ENCODE data around the gene RTN4.
"Not testable (repeated sequence)": the region's sequence is repeated elsewhere in the genome, so short reads cannot be mapped to it uniquely, and the experiment has no call there.

Gene RTN4

GRCh38 chr2:55073000-55073983 is 23.0 kb upstream of the RTN4 start:
- DNase-seq (ENCODE audit: low spot score): no peak

DNA sequence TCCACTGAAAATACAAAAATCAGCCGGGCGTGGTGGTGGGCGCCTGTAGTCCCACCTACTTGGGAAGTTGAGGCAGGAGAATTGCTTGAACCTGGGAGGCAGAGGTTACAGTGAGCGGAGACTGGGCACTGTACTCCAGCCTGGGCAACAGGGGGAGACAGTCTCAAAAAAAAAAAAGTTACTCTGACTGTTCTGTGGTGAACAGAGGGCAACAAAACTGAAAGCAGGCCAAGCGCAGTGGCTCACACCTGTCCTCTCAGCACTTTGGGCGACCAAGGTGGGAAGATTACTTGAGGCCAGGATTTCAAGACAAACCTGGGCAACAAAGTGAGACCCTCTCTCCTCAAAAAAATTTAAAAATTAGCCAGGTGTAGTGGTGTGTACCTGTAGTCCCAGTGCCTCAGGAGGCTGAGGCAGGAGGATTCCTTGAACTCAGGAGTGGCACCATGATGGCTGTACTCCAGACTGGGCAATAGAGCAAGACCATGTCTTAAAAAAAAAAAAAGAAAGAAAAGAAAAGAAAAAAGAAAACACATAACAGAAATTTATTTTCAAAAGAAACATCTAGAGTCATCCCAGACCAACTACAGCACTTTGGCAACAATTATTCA is 13.6 kb upstream of the RTN4 start:
- DNase-seq (ENCODE audit: low spot score): no peak

- no peak for DNase-seq (ENCODE audit: low spot score)
Observed at GRCh38 chr2:55063226-55063625, 13.0 kb upstream of the RTN4 start.

- no peak for DNase-seq (ENCODE audit: low spot score)
Observed at GRCh38 chr2:55062754-55063153, 12.5 kb upstream of the RTN4 start.

DNA sequence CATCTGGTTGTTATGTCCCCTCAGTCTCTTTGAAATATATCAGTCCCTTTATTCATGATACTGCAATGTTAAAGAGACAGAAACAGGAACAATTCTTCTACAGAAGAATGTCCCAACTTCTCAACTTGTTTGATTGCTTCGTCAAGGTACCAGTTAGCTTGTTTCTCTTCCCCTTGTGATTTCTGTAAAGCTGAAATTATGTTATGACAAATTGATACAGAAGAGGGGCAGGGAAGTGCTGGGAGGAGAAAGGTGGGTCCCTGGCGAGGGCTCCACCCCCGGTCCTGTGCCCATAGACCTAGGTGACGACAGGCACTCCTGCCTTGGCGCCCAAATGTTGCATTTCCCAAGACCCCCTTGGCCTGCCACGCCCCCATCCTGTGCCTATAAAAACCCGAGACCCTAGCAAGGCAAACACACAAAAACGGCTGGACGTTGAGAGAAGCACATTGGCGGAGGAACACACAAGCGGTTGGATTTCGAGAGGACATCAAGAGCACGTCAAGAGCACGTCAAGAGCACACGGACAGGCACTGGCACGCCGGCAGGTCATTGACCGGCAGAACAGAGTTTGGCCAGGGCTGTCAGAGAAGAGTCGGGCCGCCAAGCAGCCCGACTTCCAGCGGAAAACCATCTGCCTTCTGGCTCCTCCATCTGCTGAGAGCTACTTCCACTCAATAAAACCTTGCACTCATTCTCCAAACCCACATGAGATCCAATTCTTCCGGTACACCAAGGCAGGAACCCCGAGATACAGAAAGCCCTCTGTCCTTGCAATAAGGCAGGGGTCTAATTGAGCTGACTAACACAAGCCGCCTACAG is 11.5 kb upstream of the RTN4 start:
- no peak for DNase-seq (ENCODE audit: low spot score)

DNA sequence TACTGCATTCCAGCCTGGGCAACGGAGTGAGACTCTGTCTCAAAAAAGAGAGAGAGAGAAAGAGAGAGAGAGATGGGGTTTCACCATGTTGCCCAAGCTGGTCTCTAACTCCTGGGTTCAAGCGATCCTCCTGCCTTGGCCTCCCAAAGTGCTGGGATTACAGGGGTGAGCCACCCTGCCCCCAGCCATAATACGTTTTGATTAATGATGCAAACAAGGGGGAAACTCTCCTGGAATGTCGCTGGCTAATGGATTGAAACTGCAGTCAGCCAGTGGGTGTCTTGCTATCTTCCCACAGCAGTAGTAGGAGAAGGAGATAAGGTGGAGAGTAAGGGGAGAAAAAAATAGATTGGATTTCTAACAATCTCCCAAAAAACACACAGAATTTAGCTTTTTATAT is 9.5 kb upstream of the RTN4 start:
- no peak for DNase-seq (ENCODE audit: low spot score)

GRCh38 chr2:55057474-55057873 is 7.2 kb upstream of the RTN4 start:
- no peak for DNase-seq (ENCODE audit: low spot score)

GRCh38 chr2:55056024-55056521 is 5.8 kb upstream of the RTN4 start:
- peak; percentile 71 for DNase-seq (ENCODE audit: low spot score)

- DNase-seq (ENCODE audit: low spot score): no peak
Observed at GRCh38 chr2:55054106-55054875, 4.0 kb upstream of the RTN4 start.

DNA sequence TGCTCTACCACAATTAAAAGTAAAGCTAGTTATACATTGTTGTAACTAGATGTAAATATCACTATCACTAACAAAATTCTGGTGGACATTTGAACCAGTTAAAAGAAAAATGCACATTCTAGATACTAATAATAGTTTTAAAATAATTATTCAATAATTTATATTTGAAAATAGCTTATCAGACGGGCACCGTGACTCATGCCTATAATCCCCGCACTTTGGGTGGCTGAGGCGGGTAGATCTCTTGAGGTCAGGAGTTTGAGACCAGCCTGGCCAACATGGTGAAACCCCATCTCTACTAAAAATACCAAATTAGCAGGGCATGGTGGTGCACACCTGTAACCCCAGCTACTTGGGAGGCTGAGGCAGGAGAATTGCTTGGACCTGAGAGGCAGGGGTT is 3.0 kb upstream of the RTN4 start:
- not testable (repeated sequence) for DNase-seq (ENCODE audit: low spot score)

GRCh38 chr2:55052129-55053061 is 2.1 kb upstream of the RTN4 start:
- no peak for DNase-seq (ENCODE audit: low spot score)

- DNase-seq (ENCODE audit: low spot score): peak; percentile 91
Observed at GRCh38 chr2:55051026-55051866, 995 bp upstream of the RTN4 start.

DNA sequence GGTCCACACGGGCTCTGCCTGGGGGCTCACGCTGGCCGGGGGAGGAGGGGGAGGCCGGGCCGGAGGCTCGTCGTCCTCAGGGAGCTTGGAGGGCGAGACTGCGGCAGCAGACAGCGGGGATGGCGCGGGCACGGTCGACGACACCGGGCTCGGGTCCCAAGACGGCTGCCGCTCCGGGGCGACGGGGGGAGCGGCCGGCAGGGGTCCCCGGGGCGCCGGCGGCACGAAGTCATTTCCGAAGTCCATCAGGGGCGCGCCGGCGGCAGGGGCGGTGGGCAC is 491 bp downstream of the RTN4 start:
- no peak for DNase-seq (ENCODE audit: low spot score)

GRCh38 chr2:55049043-55049820 is 1.0 kb downstream of the RTN4 start:
- DNase-seq (ENCODE audit: low spot score): peak; percentile 67

DNA sequence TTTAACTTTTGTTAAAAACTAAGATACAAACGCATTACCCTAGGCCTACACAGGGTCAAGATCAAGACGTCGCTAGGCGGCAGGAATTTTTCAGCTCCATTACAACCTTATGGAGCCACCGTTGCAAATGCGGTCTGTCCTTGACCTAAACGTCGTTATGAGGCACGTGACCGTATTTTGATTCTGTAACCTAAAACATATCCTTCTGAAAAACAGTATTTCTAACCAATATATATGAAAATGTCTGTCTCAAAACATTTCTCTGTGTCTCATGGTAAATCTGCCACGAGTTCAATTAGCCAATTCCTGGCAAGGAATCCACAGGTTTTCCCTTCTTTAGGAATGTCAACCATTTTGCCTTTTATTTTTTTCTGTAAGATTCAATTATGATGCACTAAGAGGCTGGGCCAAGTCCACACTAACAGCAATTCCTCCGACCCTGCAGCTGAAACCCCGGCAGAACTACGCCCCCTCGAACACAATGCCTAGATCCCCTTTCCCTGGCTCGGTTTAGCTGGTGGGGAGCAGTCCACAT is 1.7 kb downstream of the RTN4 start:
- DNase-seq (ENCODE audit: low spot score): peak; percentile 11

- no peak for DNase-seq (ENCODE audit: low spot score)
Observed at GRCh38 chr2:55047677-55048299, 2.5 kb downstream of the RTN4 start.

GRCh38 chr2:55045780-55046179 is 4.5 kb downstream of the RTN4 start:
- no peak for DNase-seq (ENCODE audit: low spot score)

DNA sequence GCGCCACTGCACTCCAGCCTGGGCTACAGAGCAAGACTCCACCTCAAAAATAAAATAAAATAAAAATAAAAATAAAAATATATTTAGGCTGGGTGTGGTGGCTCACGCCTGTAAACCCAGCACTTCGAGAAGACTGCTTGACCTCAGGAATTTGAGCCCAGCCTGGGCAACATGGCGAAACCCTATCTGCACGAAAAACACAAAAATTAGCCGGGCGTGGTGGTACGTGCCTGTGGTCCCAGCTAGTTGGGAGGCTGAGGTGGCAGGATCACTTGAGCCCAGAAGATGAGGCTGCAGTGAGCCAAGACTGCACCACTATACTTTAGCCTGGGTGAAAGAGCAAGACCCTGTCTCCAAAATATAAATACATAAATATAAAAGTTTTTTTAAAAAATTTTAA is 6.4 kb downstream of the RTN4 start:
- DNase-seq (ENCODE audit: low spot score): no peak

Data from COLO829 (cell line).